ENCODE data around the gene ARHGEF19.

ARHGEF19 gene

GRCh38 chr1:16149702-16150488, 62.6 kb downstream of the ARHGEF19 start:
- no peak for DNase-seq (ENCODE audit: low read depth in 3 of 3)

GRCh38 chr1:16149146-16149545, 63.3 kb downstream of the ARHGEF19 start:
- no peak for DNase-seq (ENCODE audit: low read depth in 3 of 3)

- no peak for DNase-seq (ENCODE audit: low read depth in 3 of 3)
Observed at GRCh38 chr1:16148329-16149092, 63.9 kb downstream of the ARHGEF19 start.

Data from stimulated activated CD4-positive, alpha-beta T cell treated with anti-CD3 and anti-CD28 coated beads, TNF-alpha, amount 100 ng/mL, for 48 hours (primary cell).